HS-5 (cell line): Measurements from ENCODE around the gene RAB3D.
"Not testable (repeated sequence)": the region's sequence is repeated elsewhere in the genome, so short reads cannot be mapped to it uniquely, and the experiment has no call there.

Source experiments
- DNase-seq: peaks from one replicate; pipeline ENCODE4 v3.0.0-alpha.2; 2012; ENCODE audit warnings: low read depth

RAB3D gene

GRCh38 chr19:11338121-11338520 is 1.3 kb downstream of the RAB3D start:
- no peak for DNase-seq

GRCh38 chr19:11337080-11337479 is 2.4 kb downstream of the RAB3D start:
- DNase-seq: no peak

- DNase-seq: no peak
Observed at GRCh38 chr19:11335449-11336146, 3.9 kb downstream of the RAB3D start.

GRCh38 chr19:11333838-11334237 is 5.6 kb downstream of the RAB3D start:
- DNase-seq: not testable (repeated sequence)

GRCh38 chr19:11332822-11333221 is 6.6 kb downstream of the RAB3D start:
- DNase-seq: no peak

- no peak for DNase-seq
Observed at GRCh38 chr19:11331502-11331901, 8.0 kb downstream of the RAB3D start.

- DNase-seq: no peak
Observed at GRCh38 chr19:11330127-11330526, 9.3 kb downstream of the RAB3D start.

- no peak for DNase-seq
Observed at GRCh38 chr19:11325544-11325943, 13.9 kb downstream of the RAB3D start.

GRCh38 chr19:11324748-11325389 is 14.6 kb downstream of the RAB3D start:
- no peak for DNase-seq

GRCh38 chr19:11324079-11324661 is 15.3 kb downstream of the RAB3D start:
- DNase-seq: peak; percentile 90

- DNase-seq: no peak
Observed at GRCh38 chr19:11323601-11324078, 15.8 kb downstream of the RAB3D start.

GRCh38 chr19:11322269-11323024 is 17.0 kb downstream of the RAB3D start:
- DNase-seq: no peak

GRCh38 chr19:11321191-11322126 is 18.0 kb downstream of the RAB3D start:
- DNase-seq: no peak

- not testable (repeated sequence) for DNase-seq
Observed at GRCh38 chr19:11320278-11320995, 19.0 kb downstream of the RAB3D start.

- DNase-seq: no peak
Observed at GRCh38 chr19:11306337-11306736, 33.1 kb downstream of the RAB3D start.

- no peak for DNase-seq
Observed at GRCh38 chr19:11304936-11305335, 34.5 kb downstream of the RAB3D start.

- no peak for DNase-seq
Observed at GRCh38 chr19:11300811-11301120, 38.7 kb downstream of the RAB3D start.

GRCh38 chr19:11299946-11300810 is 39.3 kb downstream of the RAB3D start:
- no peak for DNase-seq

GRCh38 chr19:11296264-11296663 is 43.2 kb downstream of the RAB3D start:
- DNase-seq: no peak

GRCh38 chr19:11295665-11296245 is 43.7 kb downstream of the RAB3D start, which contains the start of gene TSPAN16:
Gene TSPAN16 (plus strand): TSS chr19:11296160. CDS start chr19:11296298, 138 bp downstream.
- DNase-seq: no peak
